SU-DHL-6 (cell line): ENCODE measurements around the gene GEMIN4.

Experiments
- H2AFZ ChIP-seq: fragments of 200-600 bp; sonication (generic); 2 replicates; pipeline ENCODE4 v1.6.1; 2014; ENCODE audit warnings: low read depth, mild to moderate bottlenecking, moderate library complexity, mixed read lengths, antibody characterized with exemption, low read length; ENCODE audit not compliant: severe bottlenecking
- H3F3A ChIP-seq: fragments of 200-600 bp; shearing (Covaris generic); 2 replicates; pipeline ENCODE4 v1.6.0; 2016; ENCODE audit warnings: antibody characterized with exemption, mild to moderate bottlenecking; ENCODE audit not compliant: insufficient read depth
- H3K27ac ChIP-seq: fragments of 200-600 bp; sonication (generic); 2 replicates; pipeline ENCODE4 v1.5.1; 2016; ENCODE audit warnings: low read depth, mild to moderate bottlenecking, low read length, moderate library complexity, mixed read lengths
- H3K27me3 ChIP-seq: fragments of 200-600 bp; sonication (generic), shearing (Covaris generic); 2 replicates; pipeline ENCODE4 v1.6.0; 2014; ENCODE audit warnings: mild to moderate bottlenecking, low read length
- H3K36me3 ChIP-seq: fragments of 200-600 bp; sonication (generic); 2 replicates; pipeline ENCODE4 v1.6.1; 2014; ENCODE audit warnings: mild to moderate bottlenecking, low read length, mixed read lengths
- H3K4me2 ChIP-seq: fragments of 300-600, 200-600 bp; shearing (Covaris generic), sonication (generic); 2 replicates; pipeline ENCODE4 v1.6.0; 2014; ENCODE audit warnings: low read length, low read depth, mild to moderate bottlenecking; ENCODE audit not compliant: poor library complexity, severe bottlenecking
- H3K4me3 ChIP-seq: fragments of 200-600 bp; sonication (generic); 2 replicates; pipeline ENCODE4 v1.5.1; 2014; ENCODE audit warnings: antibody characterized with exemption, low read length, mild to moderate bottlenecking, mixed read lengths; ENCODE audit not compliant: insufficient read depth, poor library complexity, severe bottlenecking
- H3K79me2 ChIP-seq: fragments of 200-600 bp; sonication (generic); 2 replicates; pipeline ENCODE4 v1.6.1; 2014; ENCODE audit warnings: mild to moderate bottlenecking, low read length, moderate library complexity; ENCODE audit not compliant: insufficient read depth
- H3K9ac ChIP-seq: fragments of 200-600 bp; sonication (generic); 2 replicates; pipeline ENCODE4 v1.7.0; 2014; ENCODE audit warnings: mild to moderate bottlenecking, low read length
- H3K9me2 ChIP-seq: fragments of 200-600 bp; sonication (generic); replicated peaks from 2 replicates; pipeline ENCODE4 v1.6.1; 2014; ENCODE audit warnings: low read length; ENCODE audit not compliant: insufficient read depth
- H3K9me3 ChIP-seq: fragments of 200-600 bp; sonication (generic); 2 replicates; pipeline ENCODE4 v1.6.1; 2014; ENCODE audit warnings: low read length, mixed read lengths; ENCODE audit not compliant: insufficient read depth
- H4K20me1 ChIP-seq: fragments of 200-600 bp; sonication (generic); 2 replicates; pipeline ENCODE4 v1.6.1; 2014; ENCODE audit warnings: low read depth, mild to moderate bottlenecking, antibody characterized with exemption, low read length, moderate library complexity, mixed read lengths
- CTCF ChIP-seq: fragments of 200-600 bp; sonication (generic); IDR thresholded peaks from one replicate; pipeline ENCODE4 v1.5.1; 2017; ENCODE audit warnings: antibody characterized with exemption, mild to moderate bottlenecking, low read length, moderate library complexity; ENCODE audit not compliant: insufficient read depth, poor library complexity, severe bottlenecking
- EZH2phosphoT487 ChIP-seq: fragments of 200-600 bp; sonication (generic), shearing (Covaris generic); conservative IDR thresholded peaks from 2 replicates; pipeline ENCODE4 v1.6.1; 2018; ENCODE audit warnings: mild to moderate bottlenecking, antibody characterized with exemption, low read length, moderate library complexity, mixed read lengths

Gene GEMIN4

GRCh38 chr17:733743-734142, 18.3 kb downstream of the GEMIN4 start:
- peak overlapping the region; percentile 75 for H3K4me2 ChIP-seq
- H3K9me2 ChIP-seq, result no peaks in the 10 kb centered on the region
- no peaks in the 10 kb centered on the region for H3K9me3 ChIP-seq
- peaks cover 13% of the 10 kb centered on the region; the same call in 1 of the 2 replicates for H3F3A ChIP-seq
- no peak overlapping the region for H3K27ac ChIP-seq
- no peaks in the 10 kb centered on the region for H3K27me3 ChIP-seq
- H3K4me3 ChIP-seq, result peak overlapping the region; percentile 76
- H4K20me1 ChIP-seq, result no peaks in the 10 kb centered on the region
- peaks cover 33% of the 10 kb centered on the region for H3K79me2 ChIP-seq
- TF ChIP-seq EZH2phosphoT487, result no peak
- TF ChIP-seq CTCF, result no peak
- H2AFZ ChIP-seq, result no peak overlapping the region
- H3K9ac ChIP-seq, result peak overlapping the region; percentile 93
- no peaks in the 10 kb centered on the region for H3K36me3 ChIP-seq

DNA sequence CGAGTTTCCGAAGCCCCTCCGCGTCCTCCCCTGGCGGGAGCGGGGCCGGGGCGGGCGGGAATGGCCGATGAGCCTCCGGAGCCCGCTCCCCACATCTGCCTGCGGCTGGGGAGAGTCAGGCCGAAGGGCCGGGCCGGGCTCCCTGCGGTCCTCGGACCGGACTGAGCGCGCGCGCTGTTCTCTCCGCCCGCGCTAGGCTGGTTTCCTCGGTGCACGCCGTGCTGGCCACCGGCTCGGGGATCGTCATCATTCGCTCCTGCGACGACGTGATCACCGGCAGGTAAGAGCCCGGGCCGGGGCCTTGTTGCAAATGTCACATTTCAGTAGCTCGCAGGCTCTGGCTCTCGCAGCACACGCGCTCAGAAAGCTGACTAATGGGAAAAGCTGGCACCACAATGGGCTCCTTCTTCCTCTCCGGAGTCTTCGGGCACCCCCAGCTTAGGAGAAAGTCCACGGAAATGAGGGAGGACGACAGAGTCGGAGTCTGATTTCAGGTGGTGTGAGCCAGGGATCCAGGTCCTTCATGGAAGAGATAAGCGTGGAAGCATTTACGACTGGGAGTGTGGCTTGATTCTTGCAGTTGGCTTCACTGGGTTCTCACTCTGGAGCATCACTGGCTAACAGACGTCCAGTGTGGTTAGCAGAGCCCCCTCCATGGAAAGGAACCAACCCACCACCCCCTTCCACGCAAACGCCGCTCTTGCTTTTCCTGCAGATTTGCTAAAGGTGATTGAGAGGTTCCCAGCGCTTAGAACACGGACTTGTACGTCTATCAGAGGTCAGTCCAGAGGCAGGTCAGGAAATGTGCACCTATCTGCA, 19.0 kb downstream of the GEMIN4 start:
- peak overlapping the region; percentile 43 for H3K27ac ChIP-seq

GRCh38 chr17:732067-732901, 19.8 kb downstream of the GEMIN4 start, which contains the start of gene TLCD3A:
Gene TLCD3A, plus strand, starts transcription at chr17:732596. Its CDS starts 52 bp downstream, at chr17:732648.
- peaks cover 27% of the 10 kb centered on the region for H3K79me2 ChIP-seq
- H4K20me1 ChIP-seq, result no peaks in the 10 kb centered on the region
- H3K27me3 ChIP-seq, result no peaks in the 10 kb centered on the region
- peak within 1 kb of the TSS; percentile 43 for H3K27ac ChIP-seq
- no peak for TF ChIP-seq EZH2phosphoT487
- no peak for TF ChIP-seq CTCF
- H3K4me3 ChIP-seq, result peak within 1 kb of the TSS; percentile 76
- no peaks in the 10 kb centered on the region for H3K36me3 ChIP-seq
- peak within 1 kb of the TSS; percentile 85 for H2AFZ ChIP-seq
- no peaks in the 10 kb centered on the region for H3K9me2 ChIP-seq
- peak within 1 kb of the TSS; percentile 75 for H3K4me2 ChIP-seq
- peak within 1 kb of the TSS; percentile 93 for H3K9ac ChIP-seq
- H3K9me3 ChIP-seq, result no peaks in the 10 kb centered on the region
- peaks cover 8% of the 10 kb centered on the region; the same call in 1 of the 2 replicates for H3F3A ChIP-seq

More for the DNA sequence above, 19.0 kb downstream of the GEMIN4 start:
- H3F3A ChIP-seq, result peaks cover 13% of the 10 kb centered on the region; the same call in 1 of the 2 replicates
- no peaks in the 10 kb centered on the region for H4K20me1 ChIP-seq
- peak overlapping the region; percentile 75 for H3K4me2 ChIP-seq
- H3K9ac ChIP-seq, result peak overlapping the region; percentile 93
- H3K9me3 ChIP-seq, result no peaks in the 10 kb centered on the region
- H3K79me2 ChIP-seq, result peaks cover 33% of the 10 kb centered on the region
- peak overlapping the region; percentile 77 for H2AFZ ChIP-seq
- TF ChIP-seq EZH2phosphoT487, result no peak
- TF ChIP-seq CTCF, result no peak
- H3K9me2 ChIP-seq, result no peaks in the 10 kb centered on the region
- H3K36me3 ChIP-seq, result no peaks in the 10 kb centered on the region
- H3K27me3 ChIP-seq, result no peaks in the 10 kb centered on the region
- H3K4me3 ChIP-seq, result peak overlapping the region; percentile 76
